GM10248 (cell line): ENCODE measurements around the gene CAPN12.

ENCODE experiments used
- CTCF ChIA-PET: fragments of 300-600 bp; sonication (Branson Sonifier 250); formaldehyde crosslinking; extraction: SDS; loops from one replicate; lab custom pipeline; 2021; ENCODE audit warnings: antibody characterized with exemption; lab: Yijun Ruan, JAX
- POLR2A ChIA-PET: fragments of 350-650 bp; sonication (Branson Sonifier 250); formaldehyde crosslinking; extraction: SDS; loops from one replicate; lab custom pipeline; 2020; ENCODE audit warnings: antibody characterized with exemption; lab: Yijun Ruan, JAX
- DNase-seq: peaks from one replicate; pipeline ENCODE4 v3.0.0; 2012; ENCODE audit errors: extremely low spot score
- TF ChIP-seq, protein P1 (sequence below): IDR thresholded peaks from 2 replicates; pipeline ENCODE4 v1.5.1; 2012; ENCODE audit warnings: mild to moderate bottlenecking, low read depth; ENCODE audit errors: extremely low read depth, missing control alignments, control extremely low read depth

The CAPN12 gene

DNA sequence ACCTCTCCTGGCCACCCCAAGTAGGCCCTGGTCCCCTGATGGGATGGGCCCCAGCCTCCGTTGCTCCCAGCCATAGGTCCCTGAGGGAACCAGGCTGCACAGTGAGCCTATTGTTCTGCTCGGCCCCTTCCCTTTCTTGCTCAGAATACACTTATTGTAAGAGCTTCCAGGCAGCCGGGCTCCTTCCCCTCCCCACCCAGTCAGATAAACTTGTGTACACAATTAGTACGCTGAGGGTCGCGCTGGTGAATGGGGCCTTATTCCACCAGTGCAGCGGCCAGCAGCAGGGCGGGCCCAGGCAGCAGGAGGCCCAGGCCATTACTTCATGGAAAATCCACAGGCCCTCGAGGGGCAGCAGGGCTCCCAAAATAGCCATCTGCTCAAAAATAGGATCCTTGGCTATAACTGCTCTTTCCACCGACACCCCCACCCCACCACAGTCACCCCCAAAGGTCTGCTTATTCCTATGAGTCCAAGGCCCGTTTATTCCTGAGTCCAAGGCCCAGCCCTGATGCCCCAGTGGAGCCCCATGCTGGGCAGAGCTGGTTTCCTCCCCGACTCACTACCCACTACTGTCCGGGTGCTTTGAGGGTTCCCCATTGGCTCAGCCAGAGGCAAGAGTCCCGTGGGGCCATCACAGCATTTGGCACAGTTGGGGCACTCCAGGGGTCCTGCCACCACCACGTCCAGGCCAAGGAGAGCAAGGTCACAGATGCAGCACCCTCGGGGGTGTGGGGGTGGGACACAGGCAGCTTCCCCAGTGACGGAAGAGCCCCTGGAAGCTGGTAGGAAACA, 22.1 kb downstream of the CAPN12 start:
- ChIA-PET POLR2A (no interaction called here), CTCF (interaction anchor here (1.1 to 1.7 kb wide), 2 partner anchors 85 to 230 kb away, joined by 3 read pairs; no protein-coding TSS in a partner anchor)
- TF ChIP-seq, protein P1, sequence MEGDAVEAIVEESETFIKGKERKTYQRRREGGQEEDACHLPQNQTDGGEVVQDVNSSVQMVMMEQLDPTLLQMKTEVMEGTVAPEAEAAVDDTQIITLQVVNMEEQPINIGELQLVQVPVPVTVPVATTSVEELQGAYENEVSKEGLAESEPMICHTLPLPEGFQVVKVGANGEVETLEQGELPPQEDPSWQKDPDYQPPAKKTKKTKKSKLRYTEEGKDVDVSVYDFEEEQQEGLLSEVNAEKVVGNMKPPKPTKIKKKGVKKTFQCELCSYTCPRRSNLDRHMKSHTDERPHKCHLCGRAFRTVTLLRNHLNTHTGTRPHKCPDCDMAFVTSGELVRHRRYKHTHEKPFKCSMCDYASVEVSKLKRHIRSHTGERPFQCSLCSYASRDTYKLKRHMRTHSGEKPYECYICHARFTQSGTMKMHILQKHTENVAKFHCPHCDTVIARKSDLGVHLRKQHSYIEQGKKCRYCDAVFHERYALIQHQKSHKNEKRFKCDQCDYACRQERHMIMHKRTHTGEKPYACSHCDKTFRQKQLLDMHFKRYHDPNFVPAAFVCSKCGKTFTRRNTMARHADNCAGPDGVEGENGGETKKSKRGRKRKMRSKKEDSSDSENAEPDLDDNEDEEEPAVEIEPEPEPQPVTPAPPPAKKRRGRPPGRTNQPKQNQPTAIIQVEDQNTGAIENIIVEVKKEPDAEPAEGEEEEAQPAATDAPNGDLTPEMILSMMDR, result no peak
- DNase-seq, result no peak

DNA sequence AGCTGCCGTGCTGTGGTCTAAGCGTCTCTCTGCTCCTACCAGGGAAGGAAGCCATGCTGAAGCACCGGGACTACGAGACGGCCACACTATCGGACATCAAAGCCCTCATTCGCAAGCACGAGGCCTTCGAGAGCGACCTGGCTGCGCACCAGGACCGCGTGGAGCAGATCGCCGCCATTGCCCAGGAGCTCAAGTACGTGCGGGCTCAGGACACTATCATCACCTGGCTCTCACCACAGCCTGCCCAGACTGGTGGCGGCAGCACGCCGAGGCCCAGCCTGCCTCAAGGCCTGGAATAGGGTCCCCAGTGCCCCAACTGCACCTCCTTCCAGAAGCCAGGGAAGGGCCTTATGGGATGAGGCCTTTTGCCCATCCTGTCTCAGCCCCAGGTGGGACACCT, 22.8 kb downstream of the CAPN12 start:
- TF ChIP-seq, protein P1, result no peak
- ChIA-PET POLR2A (no interaction called here), CTCF (interaction anchor here (1.7 kb wide), 1 partner anchor 85 kb away, joined by 3 read pairs; no protein-coding TSS in a partner anchor)
- DNase-seq, result no peak

DNA sequence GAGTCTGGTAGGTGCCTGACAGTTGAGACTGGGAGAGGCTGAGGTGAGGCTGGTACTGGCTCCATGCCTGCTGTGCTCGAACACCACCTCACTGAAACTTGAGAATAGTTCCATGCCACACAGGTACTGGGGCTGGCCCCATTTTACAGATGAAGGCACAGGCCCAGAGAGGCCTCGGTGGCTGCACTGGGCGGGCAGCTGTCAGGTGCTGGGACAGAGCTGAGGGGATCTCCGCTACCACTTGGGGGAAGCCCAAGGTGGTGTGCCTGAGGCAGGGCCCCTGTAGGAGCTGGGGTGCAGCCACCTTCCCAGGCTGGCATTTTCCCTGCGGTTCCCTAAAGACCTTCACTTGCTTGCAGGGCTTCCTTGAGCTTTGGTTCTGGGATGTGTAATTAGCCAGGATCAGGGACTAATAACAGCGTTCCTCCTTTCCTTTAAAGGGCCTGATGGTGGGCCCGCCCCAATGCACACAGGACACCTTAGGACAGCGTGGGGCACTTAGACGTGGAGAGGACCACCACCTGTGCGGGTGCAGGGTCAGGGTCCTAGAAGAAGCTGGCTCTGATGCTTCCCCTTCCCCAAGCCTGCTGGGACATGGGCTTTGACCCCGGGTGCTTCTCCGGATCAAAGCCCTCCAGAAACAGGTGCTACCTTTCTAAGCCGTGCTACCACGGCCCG, 23.6 kb downstream of the CAPN12 start:
- DNase-seq, result peak; percentile 47
- ChIA-PET CTCF (interaction anchor here (0.9 to 1.7 kb wide), 2 partner anchors 49 to 84 kb away, joined by 3 read pairs; no protein-coding TSS in a partner anchor), POLR2A (interaction anchor here (0.6 kb wide), 1 partner anchor 111 kb away, joined by 3 read pairs; the partner anchor contains the start of gene ECH1)
- TF ChIP-seq, protein P1, result no peak

DNA sequence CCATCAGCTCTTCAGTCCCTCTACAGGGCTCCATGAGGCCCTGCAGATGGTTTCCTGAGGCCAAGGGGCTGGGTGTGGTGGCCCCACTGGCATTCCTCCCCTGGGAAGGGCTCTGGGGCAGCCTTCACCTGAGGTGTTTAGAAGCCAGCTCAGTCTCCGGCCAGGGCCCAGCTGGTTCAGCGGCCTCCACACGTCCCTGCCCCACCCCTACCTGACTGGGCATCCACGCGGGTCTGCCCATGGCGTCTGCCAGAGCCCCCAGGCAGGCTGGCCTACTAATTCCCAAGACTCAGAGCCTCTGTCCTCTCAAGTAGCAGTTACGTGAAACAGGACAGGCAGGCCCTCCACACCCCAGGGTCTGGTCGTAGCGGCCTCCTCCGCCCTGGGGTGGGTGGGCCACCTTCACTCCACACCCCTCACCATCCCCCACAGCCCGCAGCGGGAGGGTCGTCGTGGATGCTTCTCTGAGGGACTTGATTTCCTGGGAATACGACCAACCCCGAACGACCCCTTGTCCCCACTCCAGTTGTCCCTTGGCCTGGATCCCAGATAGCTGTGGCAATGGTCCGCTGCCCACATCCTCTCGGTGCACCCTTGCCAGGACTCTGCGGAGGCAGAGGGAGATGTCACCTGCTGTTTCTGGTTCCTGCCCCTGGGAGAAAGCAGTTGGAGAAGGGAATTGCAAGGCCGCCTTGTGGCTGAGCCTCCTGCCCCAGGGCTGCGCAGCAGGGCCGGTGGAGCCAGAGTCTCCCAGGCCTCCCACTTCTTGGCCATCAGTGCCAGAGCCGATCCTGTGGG, 24.3 kb downstream of the CAPN12 start:
- TF ChIP-seq, protein P1, result no peak
- CTCF ChIA-PET, result interaction anchor here (0.8 to 1.0 kb wide), 3 partner anchors 9 to 168 kb away, joined by 3 read pairs; no protein-coding TSS in a partner anchor
- DNase-seq, result no peak
- POLR2A ChIA-PET, result no interaction called here

DNA sequence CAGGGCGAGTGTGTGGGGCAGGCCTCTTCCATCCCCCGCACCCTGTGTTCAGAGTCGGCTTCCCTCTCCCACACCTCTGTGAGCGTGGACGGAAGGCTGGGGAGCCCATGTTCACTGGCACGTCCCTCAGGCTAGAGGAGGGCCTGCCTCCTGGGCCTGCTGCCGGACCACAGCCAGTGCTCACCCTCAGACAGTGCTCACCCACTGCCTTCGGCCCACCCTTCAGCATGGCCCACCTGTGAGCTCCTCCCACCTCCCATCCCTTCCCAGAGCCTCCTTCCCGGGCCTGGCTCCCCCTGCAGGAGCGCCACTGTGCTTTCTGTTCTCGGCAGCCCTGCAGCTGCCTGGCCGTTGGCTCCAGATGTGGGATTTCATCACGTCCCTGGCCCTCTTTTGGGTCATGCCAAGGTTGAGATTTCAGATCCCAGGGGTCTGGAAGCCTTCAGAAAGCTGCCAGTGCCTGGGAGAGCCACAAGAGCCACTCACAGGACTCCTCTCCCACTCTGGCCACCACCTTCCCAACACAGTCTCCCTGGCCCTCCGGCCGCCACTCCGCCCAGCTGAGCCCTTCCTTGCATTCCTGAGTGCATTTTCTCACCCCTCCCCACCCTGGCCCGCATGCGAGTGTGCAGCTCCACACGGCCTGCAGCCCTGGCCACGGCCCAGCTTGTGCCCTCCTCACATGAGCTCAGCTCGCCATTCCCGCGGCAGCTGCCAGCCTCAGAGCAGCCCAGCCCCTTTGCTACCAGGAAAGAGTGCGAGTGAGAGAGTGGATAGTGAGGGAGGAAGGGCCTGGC, 25.3 kb downstream of the CAPN12 start:
- TF ChIP-seq, protein P1, result peak; percentile 8
- CTCF ChIA-PET, result interaction anchor here (0.8 to 1.0 kb wide), 2 partner anchors 8 to 169 kb away, joined by 3 read pairs; no protein-coding TSS in a partner anchor
- DNase-seq, result no peak
- POLR2A ChIA-PET, result no interaction called here
